ENCODE results near the gene MROH7.

The MROH7 gene

DNA sequence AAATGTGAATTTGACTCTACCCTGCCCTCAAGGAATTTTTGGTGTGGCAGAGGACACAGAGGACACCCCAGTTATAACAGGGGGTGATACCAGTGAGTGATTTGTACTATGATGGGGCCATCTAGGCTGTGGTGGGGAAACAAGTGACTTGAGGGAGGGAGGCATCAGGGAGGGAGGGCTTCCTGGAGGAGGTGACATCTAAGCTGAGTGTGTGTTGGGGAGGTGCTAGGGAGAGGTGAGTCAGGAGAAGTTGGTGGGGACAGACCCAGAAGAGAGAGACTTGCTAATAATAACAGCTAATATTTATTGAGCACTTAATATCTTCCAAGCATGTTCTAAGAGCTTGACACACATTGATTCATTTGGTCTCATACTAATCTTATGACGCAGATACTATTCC lies 54.2 kb downstream of the MROH7 start:
- H3K4me3 ChIP-seq (ENCODE audit: low read depth, low read length), result no peak overlapping the region
- TF ChIP-seq, protein P1, sequence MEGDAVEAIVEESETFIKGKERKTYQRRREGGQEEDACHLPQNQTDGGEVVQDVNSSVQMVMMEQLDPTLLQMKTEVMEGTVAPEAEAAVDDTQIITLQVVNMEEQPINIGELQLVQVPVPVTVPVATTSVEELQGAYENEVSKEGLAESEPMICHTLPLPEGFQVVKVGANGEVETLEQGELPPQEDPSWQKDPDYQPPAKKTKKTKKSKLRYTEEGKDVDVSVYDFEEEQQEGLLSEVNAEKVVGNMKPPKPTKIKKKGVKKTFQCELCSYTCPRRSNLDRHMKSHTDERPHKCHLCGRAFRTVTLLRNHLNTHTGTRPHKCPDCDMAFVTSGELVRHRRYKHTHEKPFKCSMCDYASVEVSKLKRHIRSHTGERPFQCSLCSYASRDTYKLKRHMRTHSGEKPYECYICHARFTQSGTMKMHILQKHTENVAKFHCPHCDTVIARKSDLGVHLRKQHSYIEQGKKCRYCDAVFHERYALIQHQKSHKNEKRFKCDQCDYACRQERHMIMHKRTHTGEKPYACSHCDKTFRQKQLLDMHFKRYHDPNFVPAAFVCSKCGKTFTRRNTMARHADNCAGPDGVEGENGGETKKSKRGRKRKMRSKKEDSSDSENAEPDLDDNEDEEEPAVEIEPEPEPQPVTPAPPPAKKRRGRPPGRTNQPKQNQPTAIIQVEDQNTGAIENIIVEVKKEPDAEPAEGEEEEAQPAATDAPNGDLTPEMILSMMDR (IDR thresholded peaks at IDR 0.05; ENCODE audit: low read depth, low read length), result no peak
- H3K9me3 ChIP-seq, result no peaks in the 10 kb centered on the region
- DNase-seq, result no peak
- H3K4me1 ChIP-seq, result no peaks in the 10 kb centered on the region
- no peaks in the 10 kb centered on the region for H3K36me3 ChIP-seq
- H3K27me3 ChIP-seq, result no peaks in the 10 kb centered on the region

DNA sequence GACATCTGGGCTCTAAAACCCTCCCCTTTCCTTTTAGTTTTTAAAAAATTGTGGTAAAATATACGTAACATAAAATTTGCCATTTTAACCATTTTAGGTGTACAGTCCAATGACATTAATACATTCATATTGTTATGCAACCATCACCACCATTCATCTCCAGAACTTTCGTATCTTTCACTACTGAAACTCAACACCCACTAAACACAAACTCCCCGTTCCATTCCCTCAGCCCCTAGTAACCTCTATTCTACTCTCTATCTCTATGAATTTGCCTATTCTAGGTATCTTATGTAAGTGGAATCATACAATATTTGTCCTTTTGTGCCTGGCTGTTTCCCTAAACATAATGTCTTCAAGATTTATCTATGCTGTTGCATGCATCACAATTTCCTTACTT lies 54.7 kb downstream of the MROH7 start:
- Histone ChIP-seq H3K27me3 (no peaks in the 10 kb centered on the region), H3K4me1 (no peaks in the 10 kb centered on the region), H3K36me3 (no peaks in the 10 kb centered on the region), H3K9me3 (no peaks in the 10 kb centered on the region), H3K4me3 (ENCODE audit: low read depth, low read length) (no peak overlapping the region)
- no peak for DNase-seq
- TF ChIP-seq, protein P1 (IDR thresholded peaks at IDR 0.05; ENCODE audit: low read depth, low read length), result no peak

- Histone ChIP-seq H3K4me1 (no peaks in the 10 kb centered on the region), H3K9me3 (no peaks in the 10 kb centered on the region), H3K27me3 (no peaks in the 10 kb centered on the region), H3K4me3 (ENCODE audit: low read depth, low read length) (no peak overlapping the region), H3K36me3 (no peaks in the 10 kb centered on the region)
- TF ChIP-seq, protein P1 (IDR thresholded peaks at IDR 0.05; ENCODE audit: low read depth, low read length), result no peak
- DNase-seq, result no peak
Observed at GRCh38 chr1:54697896-54698295, 56.3 kb downstream of the MROH7 start.

GRCh38 chr1:54698346-54698745 lies 56.8 kb downstream of the MROH7 start:
- TF ChIP-seq, protein P1 (IDR thresholded peaks at IDR 0.05; ENCODE audit: low read depth, low read length), result no peak
- no peak for DNase-seq
- H3K9me3 ChIP-seq, result no peaks in the 10 kb centered on the region
- H3K36me3 ChIP-seq, result no peaks in the 10 kb centered on the region
- no peak overlapping the region for H3K4me3 ChIP-seq (ENCODE audit: low read depth, low read length)
- no peaks in the 10 kb centered on the region for H3K4me1 ChIP-seq
- H3K27me3 ChIP-seq, result no peaks in the 10 kb centered on the region

DNA sequence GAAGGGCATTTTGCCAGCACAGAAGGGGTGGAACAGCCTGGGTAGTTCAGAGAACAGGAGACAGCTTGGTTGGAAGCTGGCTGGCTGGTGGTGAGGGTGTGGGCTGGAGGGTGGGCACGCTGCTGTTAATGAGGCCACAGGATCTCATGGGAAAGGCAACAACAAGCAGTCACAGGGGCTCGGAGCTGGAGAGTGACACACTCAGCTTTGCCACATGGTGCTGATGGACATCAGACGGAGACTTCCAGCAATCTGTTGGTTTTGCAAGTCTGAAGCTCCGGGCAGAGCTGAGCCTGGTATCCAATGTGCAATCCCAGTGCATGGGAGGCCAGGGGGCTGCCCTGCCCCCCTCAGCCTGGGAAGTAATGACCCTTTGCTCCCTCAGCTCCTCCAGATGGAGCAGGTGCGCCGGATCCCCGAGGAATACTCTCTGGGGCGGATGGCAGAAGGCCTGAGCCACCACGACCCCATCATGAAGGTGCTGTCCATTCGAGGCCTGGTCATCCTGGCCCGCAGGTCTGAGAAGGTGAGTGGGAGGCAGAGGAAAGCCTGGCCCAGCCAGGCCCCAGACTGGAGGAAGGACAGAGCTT lies 58.4 kb downstream of the MROH7 start:
- DNase-seq, result no peak
- no peak overlapping the region for H3K4me3 ChIP-seq (ENCODE audit: low read depth, low read length)
- TF ChIP-seq, protein P1 (IDR thresholded peaks at IDR 0.05; ENCODE audit: low read depth, low read length), result no peak
- H3K4me1 ChIP-seq, result no peaks in the 10 kb centered on the region
- no peaks in the 10 kb centered on the region for H3K27me3 ChIP-seq
- H3K9me3 ChIP-seq, result no peaks in the 10 kb centered on the region
- no peaks in the 10 kb centered on the region for H3K36me3 ChIP-seq

GRCh38 chr1:54701066-54701465 lies 59.5 kb downstream of the MROH7 start:
- H3K36me3 ChIP-seq, result no peaks in the 10 kb centered on the region
- TF ChIP-seq, protein P1 (IDR thresholded peaks at IDR 0.05; ENCODE audit: low read depth, low read length), result no peak
- no peak for DNase-seq
- H3K27me3 ChIP-seq, result no peaks in the 10 kb centered on the region
- H3K4me1 ChIP-seq, result no peaks in the 10 kb centered on the region
- H3K9me3 ChIP-seq, result no peaks in the 10 kb centered on the region
- no peak overlapping the region for H3K4me3 ChIP-seq (ENCODE audit: low read depth, low read length)

All from BE2C (cell line).